ENCODE results near the gene DEDD2. TPM values are rescaled to one million over a fixed set of nuclear protein-coding genes. Genes with fewer than 3 reads are reported as not detected.

DEDD2 gene
- total and polyA plus RNA-seq, 2 donors (not counting 3 experiments of a cell fraction or from before 2014, with no cell fraction given) = 19.5 to 34.8 TPM

- intact Hi-C loops (cut with micrococcal nuclease) = no loop called here
- TF ChIP-seq POLR2A (IDR thresholded peaks at IDR 0.05; ENCODE audit: low read depth, low read length) = no peak
- TF ChIP-seq CTCF (IDR thresholded peaks at IDR 0.05; ENCODE audit: extremely low read depth in 1 of 2, insufficient read depth in 1 of 2, low read depth in 1 of 2, low read length in 2 of 2) = no peak
- TF ChIP-seq EZH2 (IDR thresholded peaks at IDR 0.05; ENCODE audit: borderline replicate concordance, low read depth, low read length, severe bottlenecking) = peak; percentile 26
- no peak for TF ChIP-seq GATA2 (IDR thresholded peaks at IDR 0.05; ENCODE audit: insufficient read depth, insufficient read length, low read depth, low read length)
- TF ChIP-seq JUN (IDR thresholded peaks at IDR 0.05; ENCODE audit: borderline replicate concordance, insufficient read depth, insufficient read length, low read depth) = no peak
- Histone ChIP-seq H3K4me2 (ENCODE audit: insufficient read depth, low read length) (no peak overlapping the region), H3K79me2 (ENCODE audit: control insufficient read depth, insufficient read depth, low read length) (no peaks in the 10 kb centered on the region), H3K27ac (ENCODE audit: insufficient read depth, low read depth, low read length) (no peak overlapping the region), H3K9me1 (replicated peaks; ENCODE audit: control insufficient read depth, extremely low read depth, insufficient read depth, low read length) (no peaks in the 10 kb centered on the region), H3K9ac (replicated peaks; ENCODE audit: extremely low read depth, insufficient read depth, low read length) (no peak overlapping the region), H3K9me3 (replicated peaks; ENCODE audit: control insufficient read depth, insufficient read depth, low read length) (no peaks in the 10 kb centered on the region), H2AFZ (ENCODE audit: low read depth, low read length) (no peak overlapping the region), H3K36me3 (ENCODE audit: control insufficient read depth in 2 of 2, extremely low read depth in 1 of 2, insufficient read depth in 2 of 2, low read length in 2 of 2) (no peaks in the 10 kb centered on the region), H3K4me3 (replicated peaks in 1 of 3; ENCODE audit: insufficient read depth in 1 of 3, low read depth in 1 of 3, low read length in 3 of 3) (no peak overlapping the region), H4K20me1 (replicated peaks; ENCODE audit: control insufficient read depth, extremely low read depth, insufficient read depth, low read length) (no peaks in the 10 kb centered on the region), H3K4me1 (ENCODE audit: control insufficient read depth, extremely low read depth, insufficient read depth, low read length) (peaks cover 8% of the 10 kb centered on the region), H3K27me3 (ENCODE audit: control insufficient read depth in 2 of 2, insufficient read depth in 2 of 2, low read length in 2 of 2) (peaks cover 59 to 62% of the 10 kb centered on the region in 2 experiments)
- dilution Hi-C loops (cut with MboI; ENCODE audit: extremely low pct_ligation_motif_present, low sequenced_read_pairs) = no loop called here
- DNase-seq (ENCODE audit: low read depth, low spot score) (no peak), FAIRE-seq (no peak)
- ChIA-PET POLR2A (no interaction called here), CTCF (interaction anchor here (0.6 to 2.7 kb wide), 9 partner anchors 14 to 143 kb away, joined by 3 to 19 read pairs (median 5); partner anchors contain the start of gene POU2F2)
- BruUV-seq (replicated peaks) = no TSS peak
Observed at GRCh38 chr19:42177686-42178019, 39.8 kb downstream of the DEDD2 start.

Measured in endothelial cell of umbilical vein (primary cell).